Measurements from ENCODE around the gene TEX28. TPM values are rescaled to one million over a fixed set of nuclear protein-coding genes. Genes with fewer than 3 reads are reported as not detected.

Gene TEX28
- total RNA-seq, 1 experiment from 2014 or later, result not detected

GRCh38 chrX:154312116-154312515, 17.2 kb upstream of the TEX28 start:
- H3K4me2 ChIP-seq (ENCODE audit: low read length), result no peak overlapping the region
- H3K9ac ChIP-seq (ENCODE audit: low read length), result no peak overlapping the region
- no peaks in the 10 kb centered on the region for H3K27me3 ChIP-seq (ENCODE audit: insufficient read depth, low read length)
- H2AFZ ChIP-seq (ENCODE audit: low read depth, low read length, poor library complexity, severe bottlenecking), result no peak overlapping the region
- no peak overlapping the region for H3K27ac ChIP-seq (ENCODE audit: low read depth, low read length)
- ChIA-PET CTCF (no interaction called here), RAD21 (ENCODE audit: low non-redundant PET in 1 of 2, low total read pairs in 2 of 2, uncharacterized antibody in 2 of 2, unreplicated experiment in 2 of 2) (no interaction called here), POLR2A (no interaction called here)
- no TSS peak for BruUV-seq (replicated peaks)
- no peak for DNase-seq (ENCODE audit: low read depth, low spot score)
- 0 out of 4 replicates have a peak, but pooled peaks cover 0 to 4% of the 10 kb centered on the region in 2 experiments for H3K4me1 ChIP-seq (ENCODE audit: control insufficient read depth in 1 of 2, insufficient read depth in 2 of 2, low read length in 2 of 2)
- H3K9me3 ChIP-seq (ENCODE audit: control insufficient read depth in 1 of 2, insufficient read depth in 1 of 2, low read depth in 1 of 2, low read length in 2 of 2), result no peaks in the 10 kb centered on the region
- H3K4me3 ChIP-seq (replicated peaks in 1 of 2; ENCODE audit: low read depth in 1 of 2, low read length in 2 of 2), result no peak overlapping the region
- no peaks in the 10 kb centered on the region for H3K36me3 ChIP-seq (ENCODE audit: control insufficient read depth in 1 of 2, insufficient read depth in 2 of 2, low read length in 2 of 2)
- intact Hi-C loops (cut with micrococcal nuclease), result no loop called here
- no peak for TF ChIP-seq REST (IDR thresholded peaks at IDR 0.05; ENCODE audit: low read depth)
- TF ChIP-seq ELF1 (IDR thresholded peaks at IDR 0.05; ENCODE audit: borderline replicate concordance, low read depth), result no peak
- TF ChIP-seq, protein P1, sequence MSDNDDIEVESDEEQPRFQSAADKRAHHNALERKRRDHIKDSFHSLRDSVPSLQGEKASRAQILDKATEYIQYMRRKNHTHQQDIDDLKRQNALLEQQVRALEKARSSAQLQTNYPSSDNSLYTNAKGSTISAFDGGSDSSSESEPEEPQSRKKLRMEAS (IDR thresholded peaks at IDR 0.05), result no peak
- no peak for TF ChIP-seq POLR2AphosphoS5 (IDR thresholded peaks at IDR 0.05; ENCODE audit: low read depth, low read length)
- no peak for TF ChIP-seq TCF7L2 (IDR thresholded peaks at IDR 0.05; ENCODE audit: borderline replicate concordance, extremely low read depth, insufficient read depth, insufficient read length)
- no peak for TF ChIP-seq FOSL1 (IDR thresholded peaks at IDR 0.05; ENCODE audit: low read depth)
- no peak for TF ChIP-seq CBX3 (IDR thresholded peaks at IDR 0.05; ENCODE audit: low read depth)
- TF ChIP-seq ZNF274 (IDR thresholded peaks at IDR 0.05; ENCODE audit: low read depth, low read length), result no peak
- TF ChIP-seq SP1 (IDR thresholded peaks at IDR 0.05; ENCODE audit: low read depth), result no peak
- TF ChIP-seq ZFX (IDR thresholded peaks at IDR 0.05), result no peak
- TF ChIP-seq JUND (IDR thresholded peaks at IDR 0.05), result no peak
- no peak for TF ChIP-seq SIN3A (IDR thresholded peaks at IDR 0.05; ENCODE audit: low read depth)
- TF ChIP-seq SRF (IDR thresholded peaks at IDR 0.05; ENCODE audit: low read depth), result no peak
- no peak for TF ChIP-seq RAD21 (IDR thresholded peaks at IDR 0.05; ENCODE audit: low read depth)
- no peak for TF ChIP-seq EZH2 (IDR thresholded peaks at IDR 0.05)
- TF ChIP-seq POLR2A (IDR thresholded peaks at IDR 0.05; ENCODE audit: borderline replicate concordance, extremely low read depth, insufficient read depth, insufficient read length), result no peak
- TF ChIP-seq ZBTB33 (IDR thresholded peaks at IDR 0.05; ENCODE audit: extremely low read depth, insufficient replicate concordance, low read length), result no peak
- no peak for TF ChIP-seq ATF3 (IDR thresholded peaks at IDR 0.05)
- H3K79me2 ChIP-seq (ENCODE audit: insufficient read depth, low read length), result no peaks in the 10 kb centered on the region
- ATAC-seq, result no peak
- no peaks in the 10 kb centered on the region for H3K9me2 ChIP-seq (ENCODE audit: insufficient read depth)
- H4K20me1 ChIP-seq (ENCODE audit: insufficient read depth), result no peaks in the 10 kb centered on the region

Data from HCT116 (cell line).